Right atrium auricular region (tissue), 2 donors: ENCODE measurements around the gene EIF1AX. TPM values are rescaled to one million over a fixed set of nuclear protein-coding genes. Genes with fewer than 3 reads are reported as not detected.

ENCODE experiments used
- DNase-seq: peaks from one replicate; pipeline ENCODE4 v3.0.0-alpha.2; 2019; ENCODE audit warnings: low spot score
- H3K27ac ChIP-seq, 2 donors: fragments of 200-600 bp; sonication (generic); 1 replicate in 1 of 2; 2 replicates in 1 of 2; pipeline ENCODE4 v1.5.1; 2016 to 2019
- H3K27me3 ChIP-seq, 2 donors: fragments of 200-600 bp; sonication (generic); one replicate each; pipeline versions ENCODE4 v1.5.1 to v1.6.0; 2017 to 2019
- H3K36me3 ChIP-seq: fragments of 200-600 bp; sonication (generic); one replicate; pipeline ENCODE4 v1.5.1; 2016
- H3K4me1 ChIP-seq, 2 donors: fragments of 200-600 bp; sonication (generic); one replicate each; pipeline versions ENCODE4 v1.5.1 to v1.6.0; 2017 to 2019
- H3K4me3 ChIP-seq, 2 donors: fragments of 200-600 bp; sonication (generic); 1 replicate in 1 of 2; 2 replicates in 1 of 2; pipeline ENCODE4 v1.5.1; 2017 to 2019; ENCODE audit warnings: mild to moderate bottlenecking in 1 of 2, moderate library complexity in 1 of 2
- H3K9me3 ChIP-seq, 2 donors: fragments of 200-600 bp; sonication (generic); one replicate each; pipeline ENCODE4 v1.5.1; 2019
- total RNA-seq, 2 donors: library from RNA; depleted of rRNA; stranded (reverse); fragments of >200 nt; gene quantifications; one replicate each; pipeline ENCODE4 v1.1.0, GENCODE V29; 2016
- TF ChIP-seq, protein P1 (sequence below), 2 donors: fragments of 200-600 bp; sonication (generic); IDR thresholded peaks; one replicate each; pipeline ENCODE4 v1.5.1; 2019; ENCODE audit warnings: antibody characterized with exemption in 2 of 2

EIF1AX gene
- total RNA-seq, 2 donors from 2014 or later: 31.5 to 39.8 TPM

GRCh38 chrX:20124964-20125363 is 16.7 kb downstream of the EIF1AX start:
- Histone ChIP-seq H3K27ac (no peak overlapping the region), H3K4me1 (no peaks in the 10 kb centered on the region), H3K36me3 (peaks cover 23% of the 10 kb centered on the region), H3K9me3 (no peaks in the 10 kb centered on the region), H3K4me3 (no peak overlapping the region), H3K27me3 (no peaks in the 10 kb centered on the region)
- TF ChIP-seq, protein P1, sequence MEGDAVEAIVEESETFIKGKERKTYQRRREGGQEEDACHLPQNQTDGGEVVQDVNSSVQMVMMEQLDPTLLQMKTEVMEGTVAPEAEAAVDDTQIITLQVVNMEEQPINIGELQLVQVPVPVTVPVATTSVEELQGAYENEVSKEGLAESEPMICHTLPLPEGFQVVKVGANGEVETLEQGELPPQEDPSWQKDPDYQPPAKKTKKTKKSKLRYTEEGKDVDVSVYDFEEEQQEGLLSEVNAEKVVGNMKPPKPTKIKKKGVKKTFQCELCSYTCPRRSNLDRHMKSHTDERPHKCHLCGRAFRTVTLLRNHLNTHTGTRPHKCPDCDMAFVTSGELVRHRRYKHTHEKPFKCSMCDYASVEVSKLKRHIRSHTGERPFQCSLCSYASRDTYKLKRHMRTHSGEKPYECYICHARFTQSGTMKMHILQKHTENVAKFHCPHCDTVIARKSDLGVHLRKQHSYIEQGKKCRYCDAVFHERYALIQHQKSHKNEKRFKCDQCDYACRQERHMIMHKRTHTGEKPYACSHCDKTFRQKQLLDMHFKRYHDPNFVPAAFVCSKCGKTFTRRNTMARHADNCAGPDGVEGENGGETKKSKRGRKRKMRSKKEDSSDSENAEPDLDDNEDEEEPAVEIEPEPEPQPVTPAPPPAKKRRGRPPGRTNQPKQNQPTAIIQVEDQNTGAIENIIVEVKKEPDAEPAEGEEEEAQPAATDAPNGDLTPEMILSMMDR (IDR thresholded peaks at IDR 0.05): no peak
- no peak for DNase-seq

DNA sequence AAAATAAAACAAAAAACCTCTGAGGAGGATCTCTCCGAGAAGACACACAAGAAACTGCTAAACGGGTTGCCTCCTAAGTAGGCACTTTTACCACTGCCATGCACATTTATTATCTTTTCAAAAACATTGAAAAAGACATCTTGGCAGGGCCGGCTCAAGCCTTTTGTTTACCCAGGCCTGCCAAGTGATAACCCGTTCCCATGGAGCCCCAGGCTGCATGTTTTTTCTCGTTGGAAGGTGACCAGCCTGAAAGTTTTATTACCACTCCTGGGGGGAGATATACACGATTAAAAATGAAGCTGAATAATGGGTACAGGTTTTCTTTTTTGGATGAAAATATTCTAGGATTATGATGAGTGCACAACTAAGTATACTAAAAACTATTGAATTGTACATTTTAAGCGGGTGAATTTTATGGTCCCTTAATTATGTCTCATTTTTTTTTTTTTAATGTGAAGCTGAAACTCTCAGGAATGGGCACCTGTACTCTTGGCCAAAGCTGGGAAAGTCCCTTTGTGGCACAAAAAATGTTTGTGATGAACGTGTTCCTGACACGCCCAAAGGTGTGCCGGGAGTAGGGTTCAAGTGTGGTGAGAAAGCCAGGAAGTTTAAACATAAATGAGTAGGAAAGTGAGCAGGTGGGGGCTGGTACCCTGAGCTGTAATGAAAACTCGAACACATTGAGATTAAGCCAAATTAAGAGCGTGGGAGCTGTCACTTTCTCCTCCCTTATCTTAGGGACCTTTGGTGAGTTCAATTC is 23.4 kb downstream of the EIF1AX start:
- H3K27ac ChIP-seq: no peak overlapping the region

DNA sequence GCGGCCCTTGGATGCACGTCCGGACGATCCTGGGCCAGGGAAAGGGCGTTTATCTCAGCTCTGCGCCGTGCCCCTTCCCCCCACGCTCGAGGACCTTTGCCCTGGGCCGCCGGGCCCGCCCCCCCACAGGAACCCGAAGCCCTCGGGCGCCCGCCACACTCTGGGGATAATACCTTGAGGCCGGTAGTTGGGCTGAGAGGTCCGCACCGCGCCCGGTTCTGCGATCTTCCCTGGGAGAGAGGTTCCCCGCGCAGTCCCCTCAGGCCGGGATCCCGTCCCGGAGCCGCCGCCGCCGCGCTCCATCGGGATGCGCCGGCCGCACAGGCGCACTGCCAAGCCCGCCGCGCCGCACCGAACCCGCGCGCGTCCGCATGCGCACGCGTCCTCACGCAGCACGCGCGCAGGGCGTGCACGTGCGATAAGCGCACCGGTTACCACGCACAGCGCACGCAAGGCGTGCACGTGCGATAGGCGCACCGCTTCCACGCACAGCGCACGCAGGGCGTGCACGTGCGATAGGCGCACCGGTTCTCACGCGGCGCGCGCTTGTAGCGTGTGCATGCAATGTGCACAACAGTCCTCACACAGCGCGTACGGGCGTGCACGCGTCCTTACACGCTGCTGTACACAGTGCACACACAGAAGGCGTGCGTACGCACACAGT is 24.9 kb downstream of the EIF1AX start, which contains the start of gene MAP7D2:
TSS of gene MAP7D2 (minus strand) at position 331 of the 664 bp plus-strand sequence. CDS start at position 303, 28 bp downstream.
- no peak for DNase-seq
- peak within 1 kb of the TSS in 1 of 2 donors; percentile 40 for H3K4me3 ChIP-seq
- no peak within 1 kb of the TSS for H3K27ac ChIP-seq
- TF ChIP-seq, protein P1 (IDR thresholded peaks at IDR 0.05): no peak
- peaks cover 0 to 7% of the 10 kb centered on the region in 2 donors for H3K4me1 ChIP-seq
- H3K27me3 ChIP-seq: no peaks in the 10 kb centered on the region
- no peaks in the 10 kb centered on the region for H3K36me3 ChIP-seq
- no peaks in the 10 kb centered on the region for H3K9me3 ChIP-seq

More for the DNA sequence above, 23.4 kb downstream of the EIF1AX start:
- Histone ChIP-seq H3K9me3 (no peaks in the 10 kb centered on the region), H3K36me3 (no peaks in the 10 kb centered on the region), H3K27me3 (no peaks in the 10 kb centered on the region), H3K4me3 (no peak overlapping the region), H3K4me1 (peaks cover 0 to 7% of the 10 kb centered on the region in 2 donors)
- no peak for DNase-seq
- TF ChIP-seq, protein P1 (IDR thresholded peaks at IDR 0.05): no peak

- no peaks in the 10 kb centered on the region for H3K36me3 ChIP-seq
- peak overlapping the region in 1 of 2 donors; percentile 40 for H3K4me3 ChIP-seq
- H3K27ac ChIP-seq: no peak overlapping the region
- H3K27me3 ChIP-seq: no peaks in the 10 kb centered on the region
- TF ChIP-seq, protein P1 (IDR thresholded peaks at IDR 0.05): no peak
- peaks cover 0 to 7% of the 10 kb centered on the region in 2 donors for H3K4me1 ChIP-seq
- no peak for DNase-seq
- no peaks in the 10 kb centered on the region for H3K9me3 ChIP-seq
Observed at GRCh38 chrX:20116087-20116576, 25.5 kb downstream of the EIF1AX start.

- Histone ChIP-seq H3K36me3 (no peaks in the 10 kb centered on the region), H3K9me3 (no peaks in the 10 kb centered on the region), H3K4me3 (no peak overlapping the region), H3K4me1 (peaks cover 0 to 7% of the 10 kb centered on the region in 2 donors), H3K27me3 (no peaks in the 10 kb centered on the region), H3K27ac (no peak overlapping the region)
- DNase-seq: no peak
- TF ChIP-seq, protein P1 (IDR thresholded peaks at IDR 0.05): no peak
Observed at GRCh38 chrX:20112022-20112774, 29.4 kb downstream of the EIF1AX start.
